ENCODE results near the gene TCF3. TPM values are rescaled to one million over a fixed set of nuclear protein-coding genes. Genes with fewer than 3 reads are reported as not detected.

Gene TCF3
- total RNA-seq, 6 donors from 2014 or later: 32.9 to 88.2 (median 53.3) TPM

GRCh38 chr19:1624458-1624857 lies 28.0 kb downstream of the TCF3 start:
- Histone ChIP-seq H3K4me3 (no peak overlapping the region), H3K27me3 (no peaks in the 10 kb centered on the region), H3K27ac (no peak overlapping the region), H3K36me3 (peaks cover 0 to 56% (median 29%) of the 10 kb centered on the region in 4 donors), H3K4me1 (no peaks in the 10 kb centered on the region), H3K9me3 (no peaks in the 10 kb centered on the region)
- WGBS, 2 donors: 68 to 73% methylated on average over 22 to 23 of the region's 23 CpGs
- ATAC-seq (ENCODE audit: low FRiP score in 2 of 2) (peak in 1 of 2 donors; percentile 68), DNase-seq (no peak)
- no peak for TF ChIP-seq POLR2AphosphoS5 (IDR thresholded peaks at IDR 0.05)
- no peak for TF ChIP-seq POLR2A (IDR thresholded peaks at IDR 0.05)
- TF ChIP-seq CTCF (IDR thresholded peaks at IDR 0.05): peak; percentile 35 to 74 (median 51)

DNA sequence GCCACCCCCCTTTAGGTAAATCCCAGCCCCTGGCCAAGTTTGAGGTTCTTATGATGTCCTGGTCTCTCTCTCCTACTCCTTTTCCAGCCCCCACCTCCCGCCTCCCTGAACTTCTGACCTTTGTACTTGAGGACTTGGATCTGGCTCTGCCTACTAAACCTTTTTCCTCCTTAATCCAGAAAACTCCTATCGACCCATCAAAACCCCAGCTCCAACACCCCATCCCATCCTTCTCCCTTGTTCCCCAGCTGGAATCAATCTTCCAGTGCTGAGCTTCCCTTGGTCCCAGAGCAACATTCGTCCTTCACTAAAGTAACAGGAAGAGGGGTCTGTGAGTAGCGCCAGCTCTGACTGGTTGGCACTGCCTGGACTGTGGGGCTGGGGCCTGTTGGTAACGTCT lies 29.9 kb downstream of the TCF3 start:
- no peak overlapping the region for H3K4me3 ChIP-seq
- TF ChIP-seq CTCF (IDR thresholded peaks at IDR 0.05): no peak
- no peak for TF ChIP-seq POLR2A (IDR thresholded peaks at IDR 0.05)
- no peak for TF ChIP-seq EP300 (IDR thresholded peaks at IDR 0.05)
- TF ChIP-seq POLR2AphosphoS5 (IDR thresholded peaks at IDR 0.05): no peak
- DNase-seq (no peak), ATAC-seq (ENCODE audit: low FRiP score in 2 of 2) (no peak)
- no peaks in the 10 kb centered on the region for H3K27me3 ChIP-seq
- H3K9me3 ChIP-seq: no peaks in the 10 kb centered on the region
- peaks cover 0 to 74% (median 41%) of the 10 kb centered on the region in 4 donors for H3K36me3 ChIP-seq
- WGBS, 2 donors: 83 to 93% methylated on average over 5 of the region's 5 CpGs
- H3K27ac ChIP-seq: no peak overlapping the region
- H3K4me1 ChIP-seq: no peaks in the 10 kb centered on the region

DNA sequence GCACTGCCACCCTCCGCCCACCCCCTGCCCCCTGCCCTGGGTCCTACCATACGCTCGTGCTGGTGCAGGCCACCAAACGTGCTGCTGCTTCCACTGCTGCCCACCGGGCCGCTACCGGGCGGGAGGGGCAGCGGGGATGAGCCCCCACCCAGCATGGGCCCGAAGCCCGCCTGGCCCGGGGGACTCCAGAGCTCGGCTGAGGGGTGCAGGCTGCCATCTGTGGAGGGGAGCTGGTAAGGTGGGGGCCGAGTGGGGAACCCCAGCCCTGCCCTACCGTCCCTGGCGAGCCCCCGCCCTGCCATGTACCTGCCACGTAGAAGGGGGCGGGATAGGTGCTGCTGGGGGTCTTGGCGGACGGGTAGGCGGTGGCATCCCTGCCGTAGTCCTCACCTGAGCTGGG lies 30.4 kb downstream of the TCF3 start:
- H3K27ac ChIP-seq: no peak overlapping the region
- H3K36me3 ChIP-seq: peaks cover 0 to 70% (median 39%) of the 10 kb centered on the region in 4 donors
- WGBS, 2 donors: 100% methylated on average over 1 to 7 of the region's 23 CpGs
- DNase-seq (peak in 1 of 2 donors; percentile 70), ATAC-seq (ENCODE audit: low FRiP score in 2 of 2) (no peak)
- no peaks in the 10 kb centered on the region for H3K9me3 ChIP-seq
- no peak overlapping the region for H3K4me3 ChIP-seq
- H3K27me3 ChIP-seq: no peaks in the 10 kb centered on the region
- no peak for TF ChIP-seq POLR2AphosphoS5 (IDR thresholded peaks at IDR 0.05)
- no peak for TF ChIP-seq EP300 (IDR thresholded peaks at IDR 0.05)
- no peak for TF ChIP-seq CTCF (IDR thresholded peaks at IDR 0.05)
- no peak for TF ChIP-seq POLR2A (IDR thresholded peaks at IDR 0.05)
- H3K4me1 ChIP-seq: no peaks in the 10 kb centered on the region

DNA sequence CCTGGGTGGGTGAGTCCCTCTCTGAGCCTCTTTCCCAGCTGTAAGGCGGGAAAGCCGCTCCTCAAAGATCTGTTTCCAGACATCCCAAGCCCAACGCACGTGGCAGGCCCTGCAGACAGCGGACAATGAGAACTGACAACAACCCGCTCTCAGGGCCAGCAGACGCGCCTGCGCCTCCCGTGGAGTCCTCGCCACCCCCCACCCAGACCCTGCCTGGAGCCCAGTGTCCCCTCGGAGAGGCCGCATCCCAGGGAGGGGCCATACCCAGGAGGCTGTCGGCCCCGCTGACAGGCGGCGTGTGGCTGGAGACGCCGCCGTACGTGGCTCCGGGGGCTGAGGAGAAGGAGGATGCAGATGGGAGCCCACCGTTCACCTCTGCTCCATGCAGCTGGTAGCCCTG lies 30.8 kb downstream of the TCF3 start:
- peaks cover 0 to 67% (median 37%) of the 10 kb centered on the region in 4 donors for H3K36me3 ChIP-seq
- DNase-seq (peak in 1 of 2 donors; percentile 62), ATAC-seq (ENCODE audit: low FRiP score in 2 of 2) (no peak)
- TF ChIP-seq POLR2A (IDR thresholded peaks at IDR 0.05) (no peak), EP300 (IDR thresholded peaks at IDR 0.05) (no peak), POLR2AphosphoS5 (IDR thresholded peaks at IDR 0.05) (no peak), CTCF (IDR thresholded peaks at IDR 0.05) (no peak)
- H3K27ac ChIP-seq: no peak overlapping the region
- no peaks in the 10 kb centered on the region for H3K4me1 ChIP-seq
- 91 to 97% methylated on average over 13 to 22 of the region's 23 CpGs for WGBS, 2 donors
- H3K9me3 ChIP-seq: no peaks in the 10 kb centered on the region
- H3K27me3 ChIP-seq: no peaks in the 10 kb centered on the region
- H3K4me3 ChIP-seq: no peak overlapping the region

DNA sequence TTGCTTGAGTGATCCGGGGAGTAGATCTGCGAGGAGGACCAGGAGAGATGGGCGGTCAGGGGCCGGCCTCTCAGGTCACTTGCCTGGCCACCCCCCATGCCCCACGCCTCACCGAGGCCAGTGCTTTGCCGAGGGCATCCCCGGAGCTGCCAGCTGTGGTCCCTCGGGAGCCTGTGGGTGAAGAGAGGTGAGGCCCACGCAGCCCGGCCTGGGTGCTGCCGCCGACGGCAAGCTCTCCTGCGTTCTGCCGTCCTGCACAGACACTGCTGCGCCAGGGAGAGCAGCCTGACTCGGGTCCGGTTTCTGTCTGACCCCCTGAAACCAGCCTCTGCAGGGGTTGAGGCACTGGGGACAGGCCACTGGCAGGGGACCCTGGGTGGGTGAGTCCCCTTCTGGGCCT lies 31.4 kb downstream of the TCF3 start:
- TF ChIP-seq EP300 (IDR thresholded peaks at IDR 0.05): no peak
- TF ChIP-seq CTCF (IDR thresholded peaks at IDR 0.05): no peak
- no peak for TF ChIP-seq POLR2AphosphoS5 (IDR thresholded peaks at IDR 0.05)
- no peak for TF ChIP-seq POLR2A (IDR thresholded peaks at IDR 0.05)

More for the DNA sequence above, 31.4 kb downstream of the TCF3 start:
- H3K27me3 ChIP-seq: no peaks in the 10 kb centered on the region
- no peaks in the 10 kb centered on the region for H3K9me3 ChIP-seq
- DNase-seq: peak in 1 of 2 donors; percentile 71
- H3K27ac ChIP-seq: no peak overlapping the region
- H3K4me1 ChIP-seq: no peaks in the 10 kb centered on the region
- no peak for ATAC-seq (ENCODE audit: low FRiP score in 2 of 2)
- 94% methylated on average over 19 of the region's 19 CpGs; no CpG with 5 or more reads in 1 of the 2 donors for WGBS, 2 donors
- no peak overlapping the region for H3K4me3 ChIP-seq
- H3K36me3 ChIP-seq: peaks cover 0 to 63% (median 37%) of the 10 kb centered on the region in 4 donors
